Measurements from ENCODE around the gene ROMO1. TPM values are rescaled to one million over a fixed set of nuclear protein-coding genes. Genes with fewer than 3 reads are reported as not detected.

ROMO1 gene
- polyA plus RNA-seq, 2 of the 4 experiments (the other 2 are of a cell fraction) = 201 to 430 TPM

- no peak overlapping the region for H3K4me3 ChIP-seq
- H3K27ac ChIP-seq = no peak overlapping the region
- ChIA-PET POLR2A (interaction anchor here (0.7 to 4.0 kb wide), 3 partner anchors 11 to 23 kb away, joined by 3 to 38 read pairs (median 7); partner anchors contain the start of gene RBM39), CTCF (interaction anchor here (0.6 to 4.1 kb wide), 4 partner anchors 8 to 30 kb away, joined by 3 to 14 read pairs (median 4); partner anchors contain the start of genes NFS1 and ROMO1)
- peaks cover 32% of the 10 kb centered on the region for H3K4me1 ChIP-seq
- no peak for ATAC-seq
- DNase-seq (ENCODE audit: low read depth in 1 of 2, low spot score in 1 of 2) = no peak
- FAIRE-seq = no peak
- 0 out of 2 replicates have a peak, but pooled peaks have one; percentile 52 for TF ChIP-seq TFCP2L1 (CRISPR knock-in tag; IDR thresholded peaks at IDR 0.05)
- TF ChIP-seq HEYL (CRISPR knock-in tag; IDR thresholded peaks at IDR 0.05) = no peak
- H3K4me2 ChIP-seq = no peak overlapping the region
- 90% methylated on average over 7 of the region's 7 CpGs for WGBS (ENCODE audit: missing lambda C conversion rate)
- no peaks in the 10 kb centered on the region for H3K9me3 ChIP-seq
Measured at GRCh38 chr20:35729283-35729807, 30.1 kb downstream of the ROMO1 start.

DNA sequence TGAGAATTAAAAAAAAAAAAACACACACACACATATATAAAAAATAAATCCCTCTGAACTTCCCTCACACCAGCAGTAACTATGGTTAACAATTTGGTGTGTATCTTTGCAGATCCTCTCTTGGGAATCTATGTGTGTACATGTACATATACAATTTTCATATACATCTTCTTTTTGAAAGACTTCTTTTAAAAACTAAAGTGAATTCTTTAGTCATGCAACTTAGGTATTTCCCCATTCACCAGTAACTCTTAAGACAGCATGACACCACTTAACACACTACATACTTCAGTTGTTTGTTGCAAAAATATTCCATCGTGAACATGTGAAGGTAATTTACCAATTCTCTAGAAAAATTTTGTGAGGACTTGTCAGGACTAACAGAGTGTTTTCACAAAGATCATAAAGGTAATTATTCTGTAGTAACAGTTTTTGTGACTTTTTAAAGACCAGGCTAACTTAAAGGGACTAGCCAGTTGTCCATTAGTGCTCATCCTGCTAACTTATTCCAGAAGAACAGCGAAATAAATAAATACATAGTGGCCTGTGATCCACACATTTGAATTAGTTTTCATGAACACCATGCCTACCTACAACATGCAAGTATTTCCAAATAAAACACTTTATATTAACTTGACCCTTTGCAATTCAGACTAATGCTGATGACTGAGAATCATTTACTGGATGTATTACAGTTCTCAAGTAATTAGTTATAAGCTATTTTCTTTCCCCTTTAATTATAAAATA, 30.8 kb downstream of the ROMO1 start:
- POLR2A ChIA-PET = interaction anchor here (0.7 to 4.0 kb wide), 4 partner anchors 12 to 154 kb away, joined by 3 to 38 read pairs (median 6); partner anchors contain the start of gene RBM39
- TF ChIP-seq EHMT2 (IDR thresholded peaks at IDR 0.05; ENCODE audit: low read depth) = no peak
- TF ChIP-seq RAD21 (conservative IDR thresholded peaks at IDR 0.05 in 1 of 2, IDR thresholded peaks at IDR 0.05 in 1 of 2) = no peak
- 0 out of 2 replicates have a peak, but pooled peaks have one; percentile 3 for TF ChIP-seq POLR2AphosphoS2 (conservative IDR thresholded peaks at IDR 0.05; ENCODE audit: low read length)
- no peak for TF ChIP-seq HOXB5 (CRISPR knock-in tag; IDR thresholded peaks at IDR 0.05)
- no peak for TF ChIP-seq CHD4 (IDR thresholded peaks at IDR 0.05; ENCODE audit: borderline replicate concordance)
- no peak for TF ChIP-seq PHF8 (IDR thresholded peaks at IDR 0.05; ENCODE audit: borderline replicate concordance, low read depth)
- no peak for TF ChIP-seq NFE2L2 (conservative IDR thresholded peaks at IDR 0.05; ENCODE audit: low read length)
- TF ChIP-seq ZSCAN20 (CRISPR knock-in tag; IDR thresholded peaks at IDR 0.05) = no peak
- TF ChIP-seq RNF2 (IDR thresholded peaks at IDR 0.05; ENCODE audit: borderline replicate concordance, low read depth) = no peak
- TF ChIP-seq BHLHE40 (IDR thresholded peaks at IDR 0.05; ENCODE audit: low read depth, low read length) = no peak
- no peak for TF ChIP-seq POLR2A (IDR thresholded peaks at IDR 0.05; ENCODE audit: low read length)
- TF ChIP-seq ESRRA (IDR thresholded peaks at IDR 0.05; ENCODE audit: borderline replicate concordance, low read length) = no peak
- no peak for TF ChIP-seq GATA3 (IDR thresholded peaks at IDR 0.05; ENCODE audit: borderline replicate concordance)
- peak; percentile 75 for TF ChIP-seq FOSB (CRISPR knock-in tag; IDR thresholded peaks at IDR 0.05)
- TF ChIP-seq RARB (CRISPR knock-in tag; IDR thresholded peaks at IDR 0.05) = peak; percentile 48; the same call in 1 of the 2 replicates
- no peak for TF ChIP-seq EP300 (IDR thresholded peaks at IDR 0.05)
- TF ChIP-seq, protein P1, sequence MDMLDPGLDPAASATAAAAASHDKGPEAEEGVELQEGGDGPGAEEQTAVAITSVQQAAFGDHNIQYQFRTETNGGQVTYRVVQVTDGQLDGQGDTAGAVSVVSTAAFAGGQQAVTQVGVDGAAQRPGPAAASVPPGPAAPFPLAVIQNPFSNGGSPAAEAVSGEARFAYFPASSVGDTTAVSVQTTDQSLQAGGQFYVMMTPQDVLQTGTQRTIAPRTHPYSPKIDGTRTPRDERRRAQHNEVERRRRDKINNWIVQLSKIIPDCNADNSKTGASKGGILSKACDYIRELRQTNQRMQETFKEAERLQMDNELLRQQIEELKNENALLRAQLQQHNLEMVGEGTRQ (IDR thresholded peaks at IDR 0.05) = no peak
- TF ChIP-seq CHD2 (IDR thresholded peaks at IDR 0.05; ENCODE audit: low read length, partially characterized antibody) = no peak
- no peak for ATAC-seq
- H3K4me3 ChIP-seq = no peak overlapping the region
- H3K9me3 ChIP-seq = no peaks in the 10 kb centered on the region
- H3K4me1 ChIP-seq = peaks cover 38% of the 10 kb centered on the region
- H3K4me2 ChIP-seq = no peak overlapping the region; the same call in 2 of the 3 replicates
- no peak for DNase-seq (ENCODE audit: low read depth in 1 of 2, low spot score in 1 of 2)
- WGBS (ENCODE audit: missing lambda C conversion rate) = 70% methylated on average over 2 of the region's 2 CpGs
- no peak overlapping the region for H3K27ac ChIP-seq
- FAIRE-seq = no peak
- CTCF ChIA-PET = interaction anchor here (2.7 kb wide), 1 partner anchor 154 kb away, joined by 11 read pairs; no protein-coding TSS in a partner anchor

Measured in A549 (cell line).